ENCODE data around the gene A3GALT2.

Gene A3GALT2

DNA sequence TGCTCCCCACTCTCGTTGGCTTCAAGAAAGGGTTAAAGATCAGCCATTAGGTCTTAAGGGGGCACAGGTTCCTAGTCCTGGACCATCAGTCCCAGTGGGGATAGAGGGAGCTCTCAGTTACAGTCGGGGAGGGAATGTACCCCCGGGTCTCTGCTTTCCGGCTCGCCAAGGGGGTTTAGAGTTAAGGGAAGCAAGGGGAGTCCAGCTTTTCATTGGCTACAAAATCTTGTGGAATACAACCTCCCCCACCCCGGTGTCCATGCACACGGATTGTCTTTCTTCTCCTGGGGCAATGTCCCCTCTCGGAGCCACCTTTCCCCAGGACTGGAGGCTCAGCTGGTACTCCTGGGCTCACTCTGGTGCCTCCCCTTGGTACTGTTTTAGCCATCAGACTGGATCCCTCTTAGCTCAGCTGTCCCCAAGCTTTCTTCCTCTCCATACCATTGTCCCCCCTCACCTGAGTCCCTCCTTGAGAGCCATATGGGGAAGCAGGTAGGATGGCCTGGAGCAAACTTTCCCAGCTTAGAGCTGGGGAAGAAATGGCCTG is at the start of gene A3GALT2:
Gene A3GALT2 (minus strand): TSS at position 480 of the 547 bp plus-strand sequence. CDS start 0 bp downstream, at position 480.
- DNase-seq (ENCODE audit: low read depth), result no peak

DNA sequence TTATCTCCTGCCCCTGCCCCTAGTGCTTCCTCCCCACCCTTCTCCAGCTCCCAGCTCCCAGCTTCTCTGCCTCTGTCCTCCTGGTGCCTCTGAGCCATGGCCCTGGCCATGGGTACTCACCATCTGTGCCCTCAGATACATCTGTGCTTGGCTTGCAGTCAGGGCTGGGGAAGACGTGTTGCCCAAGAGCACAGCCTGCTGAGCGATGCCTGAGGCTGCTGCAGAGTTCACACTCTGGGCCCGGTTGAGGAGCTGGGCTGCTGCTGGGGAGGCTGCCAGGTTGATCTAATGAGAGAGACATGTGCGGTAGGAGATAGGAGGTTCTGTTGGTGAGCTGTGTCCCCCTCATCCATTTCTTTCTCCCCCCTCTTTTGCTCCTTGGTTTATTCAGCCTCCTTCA is 49.4 kb upstream of the A3GALT2 start:
- DNase-seq (ENCODE audit: low read depth), result no peak

DNA sequence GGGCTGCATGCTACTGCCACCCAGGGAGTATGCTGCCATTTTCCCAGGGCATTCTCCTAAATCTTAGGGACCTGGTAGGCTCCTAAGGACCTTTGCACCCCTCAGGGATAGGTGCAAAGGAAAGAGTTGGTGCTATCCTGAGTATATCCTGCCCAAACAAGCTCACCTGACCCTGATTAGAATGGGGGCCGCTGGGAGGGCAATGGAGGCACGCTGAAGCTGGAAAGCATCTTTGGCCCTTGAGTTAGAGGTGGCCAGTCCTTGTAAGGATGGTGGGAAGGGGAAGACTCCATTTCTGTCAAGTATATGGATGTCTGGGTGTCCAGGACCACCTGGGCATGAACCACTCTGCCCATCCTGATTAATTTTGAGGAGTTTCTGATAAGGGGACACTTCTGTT is 48.9 kb upstream of the A3GALT2 start:
- no peak for DNase-seq (ENCODE audit: low read depth)

DNA sequence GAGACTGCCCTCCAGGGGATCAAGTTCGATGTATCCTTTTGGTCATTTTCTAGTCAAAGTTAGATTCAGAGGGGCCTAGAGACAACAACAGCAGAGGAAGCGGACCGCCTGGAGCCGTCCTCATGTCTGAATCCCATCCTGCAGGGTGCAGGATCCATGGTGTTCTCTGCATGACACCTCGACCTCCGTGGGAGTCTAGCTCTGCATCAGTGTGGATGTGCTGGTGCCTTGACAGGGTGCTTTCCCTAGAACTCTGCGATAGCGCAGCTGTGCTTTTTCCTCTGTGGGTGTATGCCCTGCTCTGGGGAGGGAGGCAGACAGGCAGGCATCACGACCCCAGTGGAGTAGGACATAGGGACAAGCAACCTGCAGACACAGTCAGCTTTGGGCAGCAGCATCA is 48.2 kb upstream of the A3GALT2 start:
- DNase-seq (ENCODE audit: low read depth), result no peak

DNA sequence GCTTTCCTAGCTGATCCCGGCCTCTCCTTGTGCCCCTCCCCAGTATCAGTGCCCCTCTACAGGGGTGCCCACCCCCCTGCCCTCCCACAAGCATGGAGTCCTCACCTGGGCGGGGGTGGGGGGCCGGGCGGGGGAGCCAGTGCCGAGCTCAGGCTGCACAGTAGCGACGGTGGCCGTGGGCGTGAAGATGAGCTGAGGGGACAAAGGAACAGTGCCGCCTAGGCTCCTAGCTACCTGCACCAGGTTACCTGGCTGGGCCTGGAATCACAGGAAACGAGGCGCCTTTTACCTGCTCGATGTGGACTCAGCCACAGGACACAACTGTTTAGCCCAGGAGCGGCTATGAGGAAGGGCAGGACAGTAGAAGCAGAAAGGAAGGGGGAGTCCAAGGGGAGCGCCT is 47.5 kb upstream of the A3GALT2 start:
- DNase-seq (ENCODE audit: low read depth), result no peak

DNA sequence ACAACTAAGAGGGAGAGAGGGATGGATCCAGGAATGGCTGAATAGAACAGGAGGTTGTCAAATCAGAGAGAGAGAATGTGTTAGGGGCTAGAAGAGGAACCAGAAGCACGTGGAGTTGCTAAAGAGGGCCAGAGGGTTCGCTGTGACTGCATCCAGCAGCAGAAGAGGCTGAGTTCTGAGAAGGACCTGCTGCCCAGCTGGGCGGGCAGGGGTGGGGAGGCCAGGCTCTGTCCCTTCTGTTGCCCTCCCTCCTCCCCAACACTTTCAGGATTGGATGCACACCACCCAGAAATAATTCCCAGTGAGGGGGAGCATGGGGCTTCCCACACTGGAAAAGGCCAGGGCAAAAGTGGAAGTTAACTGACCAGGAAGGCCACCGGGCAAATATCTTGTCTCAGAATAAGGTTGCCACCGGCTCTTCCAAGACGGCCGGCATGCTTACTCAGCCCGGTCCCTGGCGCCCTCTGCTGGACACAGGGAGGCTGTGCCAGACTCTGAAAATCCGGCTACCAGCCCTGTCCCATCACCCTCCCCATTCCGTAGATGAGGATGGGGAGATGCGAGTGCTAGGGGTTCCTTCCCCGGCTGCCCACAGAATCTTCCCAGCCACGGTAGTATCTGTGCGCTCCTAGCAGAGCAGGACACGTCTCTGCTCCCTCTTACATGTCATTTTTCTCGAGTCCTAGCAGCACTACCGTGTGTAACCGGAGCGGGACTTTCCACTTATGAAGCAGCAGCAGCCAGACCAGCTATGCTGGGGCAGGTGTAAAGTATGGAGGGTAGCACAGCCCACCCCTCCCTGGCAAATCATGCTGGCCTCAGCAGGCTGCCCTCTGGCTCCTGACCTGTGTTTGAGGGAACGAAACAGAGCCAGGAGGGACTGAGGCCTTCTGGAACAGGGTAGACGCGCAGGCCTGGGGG is 46.8 kb upstream of the A3GALT2 start:
- DNase-seq (ENCODE audit: low read depth), result peak; percentile 79

DNA sequence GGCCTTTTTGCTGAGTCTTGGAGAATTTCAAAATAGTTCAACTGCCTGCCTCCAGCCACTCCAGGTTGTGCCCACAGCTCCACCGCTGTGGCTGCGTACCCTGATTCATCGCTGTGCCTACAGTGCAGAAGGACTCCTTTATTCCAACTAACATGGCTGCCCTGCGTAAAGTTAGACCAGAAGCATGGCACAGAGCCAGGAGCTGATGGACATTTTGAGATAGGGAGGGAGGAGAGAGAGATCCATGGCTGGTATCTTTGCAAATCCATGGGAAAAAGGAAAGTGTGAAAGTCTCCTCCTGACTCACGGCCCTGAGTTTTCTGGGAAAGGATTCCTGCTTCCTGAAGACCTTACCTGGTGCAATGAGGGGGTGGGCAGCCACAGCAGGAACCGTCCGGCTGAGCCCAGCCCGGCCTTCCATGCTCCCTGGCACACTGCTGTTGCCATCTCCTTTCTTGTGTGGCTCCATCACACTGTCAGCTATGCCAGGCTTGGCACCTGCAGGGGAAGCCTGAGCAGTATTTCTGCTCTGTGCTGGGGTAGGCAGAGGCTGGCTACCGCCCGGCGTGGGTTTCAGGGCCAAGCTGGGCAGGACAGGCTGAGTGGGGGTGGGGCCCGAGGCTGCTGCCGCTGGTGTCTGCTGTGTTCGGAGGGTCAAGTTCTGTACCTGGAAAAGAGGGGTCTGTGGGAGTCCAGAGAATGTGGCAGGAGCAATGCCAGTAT is 46.0 kb upstream of the A3GALT2 start:
- DNase-seq (ENCODE audit: low read depth), result no peak

DNA sequence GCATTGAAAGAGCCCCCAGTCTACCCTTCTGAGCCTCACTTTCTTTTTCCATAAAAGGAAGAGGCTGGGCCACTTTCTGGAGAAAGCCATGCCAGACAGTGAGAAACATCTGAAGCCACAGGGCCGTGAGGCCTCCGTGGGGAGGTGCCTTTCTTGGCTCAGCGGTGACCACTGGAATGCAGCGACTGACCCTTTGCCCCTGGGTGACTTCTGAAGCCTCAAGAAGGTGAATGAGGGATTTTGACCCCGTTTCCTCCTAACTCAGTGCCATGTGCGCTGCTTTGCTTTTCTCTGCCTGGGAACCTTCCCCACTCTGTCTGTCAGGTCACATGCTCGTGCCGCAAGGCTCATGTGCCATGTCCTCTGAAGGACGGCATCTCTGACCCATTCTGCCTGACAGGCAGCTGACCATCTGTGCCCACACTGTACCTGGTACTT is 44.7 kb upstream of the A3GALT2 start:
- no peak for DNase-seq (ENCODE audit: low read depth)

DNA sequence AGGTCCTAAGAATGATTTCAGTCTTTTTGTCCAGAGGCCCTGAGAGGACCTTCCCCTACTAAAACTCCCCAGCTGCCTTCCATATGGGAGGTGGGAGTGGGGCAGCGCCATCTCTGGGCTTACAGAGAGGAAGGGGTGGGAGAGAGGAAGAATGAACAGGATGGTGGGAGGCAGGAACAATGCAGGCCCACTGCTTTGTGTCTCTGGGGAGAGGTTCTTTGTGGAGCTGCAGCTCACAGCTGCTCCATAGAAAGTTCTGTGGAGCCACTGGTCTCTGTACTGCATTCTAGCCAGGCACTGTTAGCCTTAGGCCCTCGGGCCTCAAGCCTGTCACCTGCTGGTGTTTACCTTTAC is 43.6 kb upstream of the A3GALT2 start:
- no peak for DNase-seq (ENCODE audit: low read depth)

DNA sequence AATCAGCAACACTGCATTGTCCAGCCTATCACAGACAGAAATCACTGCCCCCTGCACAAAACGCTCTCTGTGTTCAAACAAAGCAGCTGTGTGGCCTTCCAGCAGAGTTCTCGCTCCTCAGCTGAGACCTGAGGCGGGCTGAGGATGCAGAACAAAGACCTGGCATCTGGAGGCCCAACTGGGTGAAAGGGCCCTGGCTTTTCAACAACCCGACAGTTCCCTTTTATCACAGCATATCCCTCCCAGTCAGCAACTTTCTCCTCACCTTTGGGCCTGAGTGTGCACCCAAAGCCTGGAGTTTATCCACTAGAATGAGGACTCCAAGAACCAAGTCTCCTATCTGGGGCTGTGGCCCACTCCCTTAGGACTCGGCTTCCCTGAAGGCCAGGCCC is 42.6 kb upstream of the A3GALT2 start:
- no peak for DNase-seq (ENCODE audit: low read depth)

DNA sequence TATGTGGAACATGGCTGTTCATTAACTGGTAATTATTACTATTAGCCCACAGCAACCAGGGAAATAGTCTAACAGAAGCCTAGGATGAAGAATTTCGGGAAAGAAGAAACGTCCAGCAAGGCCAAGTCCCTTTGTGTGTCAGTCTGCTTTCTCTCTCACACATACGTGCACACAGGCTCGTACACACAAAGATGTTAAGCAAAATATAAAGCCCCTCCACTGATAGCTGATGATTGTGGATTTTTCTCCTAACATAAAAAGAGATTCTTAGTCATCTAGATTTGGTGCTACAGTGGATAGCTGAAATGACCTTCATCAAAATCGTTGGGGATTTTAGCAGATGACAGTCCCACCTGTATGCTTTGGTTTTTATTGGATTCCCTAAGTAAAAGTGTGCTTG is 42.1 kb upstream of the A3GALT2 start:
- no peak for DNase-seq (ENCODE audit: low read depth)

DNA sequence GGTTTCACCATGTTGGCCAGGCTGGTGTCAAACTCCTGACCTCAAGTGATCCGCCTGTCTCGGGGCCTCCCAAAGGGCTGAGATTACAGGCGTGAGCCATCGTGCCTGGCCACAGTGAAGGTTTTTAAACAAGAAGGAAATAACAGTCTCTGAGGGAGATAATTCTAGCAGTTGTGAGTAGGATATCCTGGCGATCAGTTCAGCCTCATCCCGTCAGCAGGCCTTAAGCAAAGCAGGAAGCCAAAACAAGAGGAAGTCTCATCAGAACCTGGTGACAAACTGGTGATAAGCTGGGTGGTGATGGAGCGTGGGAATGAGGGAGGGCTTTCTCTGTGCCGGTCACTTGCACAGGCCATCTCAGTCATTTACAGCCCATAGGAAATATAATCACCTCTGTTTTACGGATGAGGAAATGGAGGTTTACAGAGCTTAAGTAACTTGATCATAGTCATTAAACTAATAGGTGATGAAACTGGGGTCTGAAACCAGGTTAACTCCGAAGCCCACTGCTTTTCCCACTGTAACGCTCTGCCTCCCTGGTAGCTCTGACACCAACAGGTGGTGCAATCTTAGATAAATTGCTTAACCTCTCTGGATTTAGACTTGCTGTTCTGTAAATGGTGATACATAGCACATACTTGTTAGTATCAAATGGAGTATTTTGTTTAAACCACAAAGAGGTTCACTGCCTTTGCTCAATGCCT is 40.8 kb upstream of the A3GALT2 start:
- no peak for DNase-seq (ENCODE audit: low read depth)

DNA sequence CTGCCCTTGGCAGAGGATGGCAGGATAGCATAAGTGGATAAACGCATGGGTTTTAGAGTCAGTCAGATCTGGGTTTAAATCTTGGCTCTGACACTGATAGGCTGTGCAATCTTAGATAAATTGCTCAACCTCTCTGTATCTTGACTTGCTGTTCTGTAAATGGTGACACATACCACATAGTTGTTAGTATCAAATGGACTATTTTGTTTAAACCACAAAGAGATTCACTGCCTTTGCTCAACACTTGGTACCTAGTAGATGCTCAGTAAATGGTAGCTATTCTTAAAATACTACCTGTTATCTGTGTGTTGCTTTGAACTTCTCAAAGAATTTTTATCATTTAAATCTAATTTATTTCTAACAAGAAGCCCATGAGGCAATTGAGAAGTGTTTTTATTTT is 39.5 kb upstream of the A3GALT2 start:
- no peak for DNase-seq (ENCODE audit: low read depth)

DNA sequence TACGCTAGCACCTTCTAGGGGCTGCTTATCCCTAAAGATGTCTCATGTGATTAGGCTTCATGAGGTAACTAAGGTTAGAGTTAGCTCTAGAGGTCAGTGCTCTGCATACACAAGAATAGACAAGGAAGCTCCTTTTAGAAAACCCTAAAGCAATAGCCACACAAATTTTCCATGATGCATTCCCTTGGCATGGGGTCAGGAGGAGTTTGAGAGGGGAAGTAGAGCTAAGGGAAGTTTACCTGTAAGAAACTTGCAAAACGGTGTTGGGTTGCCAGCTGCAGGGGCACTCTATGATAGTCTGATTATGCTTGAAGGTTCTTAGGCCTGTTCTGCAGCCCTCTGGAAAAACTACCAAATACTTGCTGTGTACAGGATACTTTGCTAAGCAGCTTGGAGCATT is 39.0 kb upstream of the A3GALT2 start:
- no peak for DNase-seq (ENCODE audit: low read depth)

DNA sequence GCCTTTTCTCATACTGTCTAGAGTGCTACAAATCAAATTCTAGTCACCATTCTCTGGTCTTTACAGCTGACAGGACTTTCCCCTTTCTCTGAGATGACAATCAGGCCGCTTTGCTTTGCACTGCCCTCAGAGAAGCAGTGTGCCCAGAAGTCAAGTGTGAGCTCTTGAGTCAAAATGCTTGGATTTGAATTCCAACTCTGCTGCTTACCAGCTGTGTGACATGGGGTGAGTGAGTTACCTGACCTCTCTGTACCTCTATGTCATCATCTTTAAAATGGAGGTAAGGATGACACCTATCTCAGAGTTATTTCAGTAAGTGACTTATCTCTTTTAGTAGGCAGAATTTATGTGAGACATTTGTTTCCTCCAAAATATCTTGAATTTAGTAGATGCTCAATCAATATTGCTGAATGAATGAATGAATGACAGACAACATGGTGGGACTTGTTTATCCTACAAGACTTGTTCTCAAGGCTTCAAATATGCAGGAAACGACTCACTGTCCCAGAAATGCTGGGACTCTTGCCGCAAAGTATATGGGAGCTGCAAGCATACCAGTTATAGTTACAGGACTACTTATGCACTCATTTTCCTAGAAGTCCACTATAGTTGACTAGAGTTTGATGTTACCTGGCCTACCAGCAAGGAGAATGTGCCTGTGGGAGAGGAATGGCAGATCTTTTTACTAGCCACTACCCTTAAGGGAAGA is 38.1 kb upstream of the A3GALT2 start:
- DNase-seq (ENCODE audit: low read depth), result no peak

DNA sequence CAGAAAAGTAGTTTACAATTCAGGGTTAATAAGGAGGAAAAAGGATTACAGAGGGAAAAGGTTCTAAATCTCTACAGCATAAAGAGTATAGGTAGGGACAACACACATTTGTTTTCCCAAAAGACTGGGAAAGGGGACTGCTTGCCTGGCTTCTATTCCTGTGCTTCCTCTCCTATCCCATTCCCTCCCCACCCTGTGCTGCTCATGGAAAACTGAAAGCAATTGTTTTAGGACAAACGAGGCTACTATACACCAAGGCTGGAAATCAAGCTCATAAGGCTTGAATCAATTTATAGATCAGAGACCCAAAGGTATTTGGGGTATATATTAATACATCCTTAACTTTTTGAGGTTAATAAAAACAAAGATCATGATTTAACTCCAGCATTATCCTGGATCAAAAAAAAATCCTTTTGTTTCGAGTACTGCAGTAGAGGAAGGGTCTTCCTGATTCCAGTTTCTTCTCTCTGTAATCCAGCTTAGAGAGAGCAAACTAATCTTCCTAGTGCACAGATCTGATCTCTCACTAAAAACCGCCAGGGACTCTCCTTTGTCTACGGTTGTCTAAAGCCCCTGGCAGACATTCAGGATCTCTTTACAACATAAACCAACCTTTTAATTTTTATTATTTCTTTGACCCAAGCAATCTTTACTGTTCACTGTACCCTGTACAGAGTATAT is 37.4 kb upstream of the A3GALT2 start:
- DNase-seq (ENCODE audit: low read depth), result no peak

DNA sequence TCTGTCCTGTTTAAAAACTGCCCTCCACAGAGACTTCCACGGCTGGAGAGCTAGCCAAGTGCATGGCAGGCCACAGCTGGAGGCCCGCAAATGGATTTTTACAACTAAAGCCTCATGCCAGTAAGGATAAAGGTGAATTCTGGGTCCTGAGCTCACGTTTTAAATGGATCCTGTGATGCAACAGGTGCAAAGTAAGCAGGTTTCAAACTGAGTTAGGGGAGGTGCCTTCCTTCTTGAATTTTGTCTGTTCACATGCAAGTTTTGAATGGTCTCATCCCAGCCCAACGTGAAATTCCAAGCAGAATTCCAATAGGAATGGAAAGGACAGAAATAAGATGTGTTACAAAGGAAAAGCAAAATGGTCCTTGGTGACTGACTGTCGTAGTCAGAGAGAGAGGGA is 36.2 kb upstream of the A3GALT2 start:
- DNase-seq (ENCODE audit: low read depth), result no peak

DNA sequence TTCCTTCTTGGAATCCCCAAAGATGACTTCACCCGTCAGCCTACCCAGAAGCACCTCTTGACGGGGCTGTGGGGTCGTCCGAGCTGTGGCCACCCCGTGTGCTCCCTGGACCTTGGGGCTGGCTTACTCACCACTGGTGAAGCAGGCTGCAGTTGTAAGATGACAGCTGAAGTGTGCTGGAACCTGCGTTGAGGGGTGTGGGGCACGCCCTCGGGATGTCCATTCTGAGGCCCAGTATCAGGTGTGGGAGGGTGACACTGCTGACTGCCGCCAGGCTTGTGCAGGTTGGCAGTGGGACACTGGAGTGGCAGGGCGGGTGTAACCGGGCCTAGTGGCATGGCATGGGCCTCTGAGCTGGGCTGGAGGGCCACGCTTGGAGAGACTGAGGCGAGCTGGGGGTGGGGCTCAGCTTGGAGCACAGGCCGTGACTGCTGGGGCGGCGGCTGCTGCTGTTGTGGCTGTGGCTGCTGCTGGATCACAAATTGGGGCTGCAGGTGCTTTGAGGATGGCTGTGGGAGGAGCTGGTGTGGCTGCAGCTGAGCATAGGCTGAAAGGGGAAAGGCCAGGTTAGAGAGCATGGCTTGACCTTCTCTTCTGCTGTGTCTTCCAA is 33.9 kb upstream of the A3GALT2 start:
- no peak for DNase-seq (ENCODE audit: low read depth)

DNA sequence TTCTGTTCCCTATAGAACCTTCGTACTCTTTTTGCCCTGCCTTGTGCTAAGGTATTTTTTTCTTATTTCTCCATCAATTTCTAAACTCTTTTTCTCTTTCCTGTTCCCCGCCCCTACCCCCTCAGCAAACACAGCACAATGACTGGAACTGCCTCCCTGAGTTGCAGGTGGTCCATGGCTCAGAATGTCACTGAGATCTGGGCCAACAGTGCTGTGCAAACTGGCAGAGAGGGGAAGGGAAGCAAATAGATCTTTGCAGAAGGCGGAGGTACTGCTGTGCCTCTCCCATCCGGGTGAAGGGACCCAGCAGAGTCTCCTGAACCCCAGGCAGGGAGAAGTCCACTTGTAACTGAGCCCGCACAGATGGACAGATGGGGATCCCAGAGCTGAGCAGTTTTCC is 32.6 kb upstream of the A3GALT2 start:
- DNase-seq (ENCODE audit: low read depth), result no peak

DNA sequence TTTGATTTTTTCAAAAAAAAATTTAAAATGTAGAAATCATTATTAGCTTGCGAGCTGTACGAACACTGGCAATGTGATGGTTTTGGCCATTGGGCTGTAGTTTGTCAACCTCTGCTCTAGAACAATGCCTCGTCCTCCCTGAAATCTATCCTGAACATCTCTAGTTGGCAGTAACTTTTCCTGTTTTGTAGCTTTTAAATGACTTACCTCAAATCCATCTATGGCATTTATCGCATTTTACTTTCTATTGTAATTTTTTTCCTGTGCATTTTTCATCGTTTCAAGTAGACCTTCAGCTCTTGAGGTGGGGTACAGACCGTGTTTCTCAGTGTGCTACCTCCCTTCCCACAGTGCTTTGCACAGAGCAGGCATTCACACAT is 30.4 kb upstream of the A3GALT2 start:
- DNase-seq (ENCODE audit: low read depth), result no peak
